Skin of body (tissue), 2 donors: ENCODE results near the gene FLRT1. TPM values are rescaled to one million over a fixed set of nuclear protein-coding genes. Genes with fewer than 3 reads are reported as not detected.
A peak's percentile ranks its signal among the peaks of the same experiment; 100 is the strongest.

Source experiments
- DNase-seq: peaks from one replicate; lab custom pipeline; 2025; lab: John Stamatoyannopoulos, UW
- total RNA-seq: library from RNA; depleted of rRNA; stranded (reverse); fragments of >200 nt; gene quantifications from one replicate; pipeline ENCODE4 v1.2.3, GENCODE V29; 2014

Gene FLRT1
- total RNA-seq, 1 donor from 2014 or later = 1.6 TPM

- no peak for DNase-seq
These were observed 28.8 kb downstream of the FLRT1 start for GRCh38 chr11:64064374-64065140.

DNA sequence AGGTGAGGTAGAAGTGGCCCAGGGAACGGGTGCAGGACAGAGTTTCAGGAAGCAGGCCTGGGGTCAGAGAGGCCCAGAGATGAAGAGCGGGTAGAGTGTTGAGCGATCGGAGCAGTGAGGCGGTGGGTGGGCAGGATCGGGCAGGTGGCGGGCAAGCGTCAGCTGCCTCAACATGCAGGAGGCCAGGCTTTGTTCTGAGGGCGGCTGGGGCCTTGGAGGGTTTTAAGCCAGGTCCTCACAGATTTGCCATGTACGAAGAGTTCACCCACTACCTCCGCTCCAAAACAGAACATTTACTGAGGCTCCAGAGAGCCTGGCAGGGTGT lies 29.4 kb downstream of the FLRT1 start:
- no peak for DNase-seq

DNA sequence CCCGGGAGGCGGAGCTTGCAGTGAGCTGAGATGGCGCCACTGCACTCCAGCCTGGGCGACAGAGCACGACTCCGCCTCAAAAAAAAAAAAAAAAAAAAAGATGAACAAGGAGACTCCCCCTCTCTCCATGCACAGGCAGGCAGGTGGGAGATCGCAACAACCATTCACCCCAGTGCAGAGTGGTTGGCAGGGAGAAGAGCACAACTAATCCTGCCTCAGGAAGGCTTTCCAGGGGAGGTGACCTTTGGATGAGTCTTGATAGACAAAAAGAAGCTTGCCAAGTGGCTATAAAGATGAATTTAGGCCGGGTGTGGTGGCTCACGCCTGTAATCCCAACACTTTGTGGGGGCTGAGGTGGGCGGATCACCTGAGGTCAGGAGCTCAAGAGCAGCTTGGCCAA lies 30.0 kb downstream of the FLRT1 start:
- no peak for DNase-seq

DNA sequence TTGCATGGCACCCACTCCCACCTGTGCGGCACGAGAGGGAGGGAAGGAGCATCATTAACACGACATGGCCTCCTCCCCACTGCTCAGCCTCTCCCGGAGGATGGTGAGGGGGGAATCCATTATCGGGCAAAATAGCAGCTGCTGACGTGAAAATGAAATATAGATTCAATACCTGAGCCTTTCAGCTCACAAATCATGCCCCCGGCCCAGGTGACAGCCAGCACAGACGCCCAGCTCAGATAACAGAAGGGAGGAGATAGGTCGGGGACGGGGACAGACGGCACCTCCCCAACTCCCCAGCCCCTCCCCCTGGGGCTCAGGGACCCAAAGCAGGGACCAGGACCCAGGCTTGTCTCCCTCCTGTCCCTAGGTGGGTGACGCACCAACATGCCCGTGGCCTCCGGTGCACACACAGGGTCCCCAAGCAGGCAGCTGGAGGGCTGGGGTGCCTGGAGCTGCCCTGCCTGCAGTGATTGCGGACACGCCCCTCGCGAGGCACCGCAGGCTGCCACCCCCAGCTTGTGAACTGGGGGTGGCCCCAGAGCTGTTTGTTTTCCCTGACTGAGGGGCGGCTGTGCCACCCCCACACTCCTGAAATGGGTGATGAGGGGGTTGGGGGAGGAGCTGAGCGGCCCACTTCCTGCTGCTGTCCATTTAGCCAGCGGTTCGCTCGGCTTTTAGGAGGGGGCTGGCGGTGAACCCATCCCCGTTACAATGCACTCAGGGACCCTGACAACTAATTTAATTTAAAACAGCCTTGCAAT lies 31.7 kb downstream of the FLRT1 start:
- no peak for DNase-seq

DNA sequence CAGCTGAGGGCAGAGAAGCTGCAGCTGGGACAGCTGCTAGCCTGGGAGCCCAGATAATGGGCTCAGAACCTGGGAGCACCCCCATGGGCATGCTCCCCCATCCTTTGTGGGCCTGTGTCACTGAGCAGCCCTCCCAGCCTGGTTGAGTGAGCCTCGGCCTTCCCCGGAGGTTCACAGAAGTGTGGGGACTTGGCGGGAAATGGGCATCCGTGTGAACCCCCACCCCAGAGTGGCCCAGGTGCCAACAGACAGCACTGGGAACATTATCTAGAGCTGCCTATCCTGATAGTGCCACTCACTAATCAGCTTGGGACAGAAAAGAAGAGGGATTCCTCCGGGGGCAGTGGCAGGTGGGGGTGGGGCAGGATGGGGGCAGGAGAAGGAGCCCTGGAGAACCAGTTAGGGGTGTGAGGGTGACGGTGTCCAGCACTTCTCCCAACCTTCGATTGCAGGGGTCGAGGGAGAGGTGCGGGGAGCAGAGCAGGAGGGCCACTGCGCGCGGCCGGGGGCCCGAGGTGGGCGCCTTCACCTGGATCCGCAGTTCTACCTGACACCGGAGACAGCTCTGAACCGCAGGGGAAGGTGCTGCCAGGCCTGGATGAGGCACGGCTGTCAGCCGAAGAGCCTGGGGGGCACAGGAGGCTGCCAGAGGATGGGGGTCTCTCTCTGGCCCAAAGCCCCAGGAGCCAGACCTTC lies 33.1 kb downstream of the FLRT1 start:
- DNase-seq = no peak

DNA sequence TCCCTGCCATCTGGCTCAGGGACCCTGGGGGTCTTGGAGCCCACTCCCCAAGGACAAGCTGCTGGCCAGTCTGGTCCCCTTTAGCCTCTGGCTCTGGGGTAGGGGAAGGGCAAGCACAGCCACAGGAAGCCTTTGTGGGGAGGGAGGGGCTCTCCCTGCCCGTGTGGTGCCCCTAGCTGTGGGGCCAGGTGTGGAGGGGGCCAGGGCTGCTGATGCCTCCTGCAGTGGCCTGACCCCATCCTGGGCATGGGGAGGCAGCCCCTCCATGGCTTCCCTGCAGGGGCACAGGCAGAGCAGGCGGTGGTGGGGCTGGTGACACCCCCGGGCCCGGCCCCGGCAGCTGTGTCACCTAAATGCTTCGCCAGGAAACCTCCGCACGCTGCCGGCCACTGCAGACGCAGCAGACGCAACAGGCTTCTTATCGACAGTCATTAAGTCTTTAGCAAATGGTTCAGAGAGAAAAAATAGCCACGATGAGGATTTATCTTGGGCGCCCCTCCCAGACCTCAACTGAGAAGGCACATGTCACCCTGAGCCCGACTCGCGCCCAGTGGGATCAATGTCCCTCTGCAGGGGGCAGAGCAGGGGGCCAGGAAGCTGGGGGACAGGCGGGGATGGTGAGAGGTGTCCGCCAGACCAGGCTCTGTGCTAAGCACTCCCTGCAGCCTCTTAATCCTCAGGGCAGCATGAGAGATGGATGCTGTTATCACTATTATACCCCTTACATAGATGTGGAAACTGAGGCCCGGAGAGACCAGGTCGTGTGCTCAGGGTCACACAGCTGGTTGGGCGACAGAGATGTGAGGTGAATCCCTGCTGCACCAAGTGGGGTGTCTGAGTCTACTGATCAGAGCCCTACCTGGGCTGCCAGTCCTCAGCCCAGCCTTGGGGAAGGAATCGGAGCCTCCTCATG lies 33.9 kb downstream of the FLRT1 start:
- DNase-seq = no peak

DNA sequence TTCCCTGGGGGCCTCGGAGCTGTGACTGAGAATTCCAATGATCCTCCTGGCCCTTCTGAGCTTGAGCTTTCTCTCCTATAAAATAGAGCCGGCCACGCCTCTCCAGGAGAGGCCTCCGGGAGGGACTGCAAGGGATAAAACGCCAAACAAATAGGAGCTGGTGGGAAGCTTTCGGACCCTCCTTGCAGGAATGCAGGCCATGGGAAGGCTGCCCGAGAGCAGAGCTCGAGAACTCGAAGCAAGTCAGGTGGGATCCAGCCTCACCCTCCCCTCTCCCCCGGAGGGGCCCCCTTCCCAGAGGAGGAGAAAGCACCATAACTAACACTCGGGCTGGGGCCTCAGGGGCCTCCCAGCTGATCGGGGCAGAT lies 34.6 kb downstream of the FLRT1 start:
- no peak for DNase-seq

- no peak for DNase-seq
These were observed 36.1 kb downstream of the FLRT1 start for GRCh38 chr11:64071849-64072248.

DNA sequence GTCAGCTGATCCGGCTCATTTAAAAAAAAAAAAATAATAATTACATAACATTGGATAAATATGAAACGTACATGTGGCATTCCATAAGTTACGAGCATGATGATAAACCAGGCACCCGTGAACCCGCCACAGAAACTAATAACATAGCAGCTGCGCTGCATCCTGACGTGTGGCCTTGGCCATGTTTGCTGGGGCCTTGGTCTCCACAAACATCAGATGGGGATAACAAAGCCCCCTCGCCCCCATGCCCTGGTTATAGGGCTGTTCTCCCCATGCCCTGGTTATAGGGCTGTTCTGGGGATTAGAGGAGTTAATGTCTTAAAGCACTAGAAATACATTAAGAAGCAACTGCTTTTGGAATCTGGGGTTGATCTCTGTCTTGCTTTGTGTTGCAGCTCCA lies 36.7 kb downstream of the FLRT1 start:
- DNase-seq = no peak

DNA sequence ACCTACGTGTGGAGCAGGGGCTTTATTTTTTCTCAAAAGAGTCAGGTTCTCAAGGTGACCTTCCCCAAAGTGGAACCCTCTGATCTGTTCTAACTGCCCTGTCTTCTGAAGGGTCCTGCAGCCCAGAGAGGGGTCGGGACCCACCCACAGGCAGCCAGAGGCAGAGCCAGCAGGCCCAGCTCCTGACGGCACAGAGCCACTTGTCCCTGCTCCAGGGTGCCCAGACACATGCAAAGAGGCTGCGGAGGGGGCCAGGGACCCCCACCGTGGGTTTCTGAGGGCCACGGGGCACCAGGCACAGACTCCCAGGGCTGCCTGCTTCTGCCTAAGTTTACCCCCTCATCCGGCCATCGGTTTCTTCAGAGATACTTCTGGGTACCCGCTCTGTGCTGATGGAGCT lies 37.1 kb downstream of the FLRT1 start:
- DNase-seq = no peak

- DNase-seq = no peak
These were observed 37.8 kb downstream of the FLRT1 start for GRCh38 chr11:64073542-64073941.

- no peak for DNase-seq
These were observed 38.5 kb downstream of the FLRT1 start for GRCh38 chr11:64074239-64074638.

GRCh38 chr11:64076758-64077157 lies 41.0 kb downstream of the FLRT1 start:
- DNase-seq = no peak

DNA sequence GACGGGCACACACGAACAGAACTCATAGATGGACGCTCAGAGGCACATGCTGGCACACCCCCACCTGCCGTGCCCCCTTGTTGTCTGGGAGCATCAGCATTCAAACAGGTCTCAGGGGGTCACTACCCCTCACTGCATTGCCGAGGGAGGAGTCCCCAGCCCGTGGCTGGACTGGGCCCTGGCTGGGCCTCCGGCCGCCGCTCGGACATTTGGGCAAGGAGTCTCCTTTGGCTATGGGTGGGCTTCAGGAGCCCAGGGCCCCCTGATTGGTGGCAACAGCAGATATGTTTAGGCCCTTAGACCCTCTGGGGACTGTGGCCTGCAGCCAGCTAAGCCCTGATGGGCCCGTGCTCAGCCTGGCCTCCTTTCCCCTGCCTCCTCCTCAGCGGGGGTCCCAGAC lies 41.9 kb downstream of the FLRT1 start:
- no peak for DNase-seq

DNA sequence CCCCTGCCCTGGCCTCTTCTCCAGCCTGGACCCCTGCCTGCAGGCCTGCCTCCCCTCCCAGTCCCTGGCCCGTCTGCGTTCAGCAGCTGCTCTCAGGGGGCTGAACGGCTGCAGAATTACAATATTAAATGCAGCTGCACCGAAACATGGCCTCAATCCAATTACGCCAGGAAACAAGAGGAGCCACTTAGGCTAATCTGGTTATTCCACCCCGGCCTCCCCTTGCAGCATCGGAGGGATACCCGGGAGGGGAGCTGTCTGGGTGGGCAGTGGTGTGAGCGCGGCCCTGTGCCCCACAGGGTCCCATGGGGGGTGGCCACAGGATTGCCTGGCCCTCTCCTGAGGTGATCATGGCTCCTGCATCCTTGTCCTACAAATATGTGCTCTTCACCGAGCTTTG lies 42.6 kb downstream of the FLRT1 start:
- peak; percentile 23 for DNase-seq

DNA sequence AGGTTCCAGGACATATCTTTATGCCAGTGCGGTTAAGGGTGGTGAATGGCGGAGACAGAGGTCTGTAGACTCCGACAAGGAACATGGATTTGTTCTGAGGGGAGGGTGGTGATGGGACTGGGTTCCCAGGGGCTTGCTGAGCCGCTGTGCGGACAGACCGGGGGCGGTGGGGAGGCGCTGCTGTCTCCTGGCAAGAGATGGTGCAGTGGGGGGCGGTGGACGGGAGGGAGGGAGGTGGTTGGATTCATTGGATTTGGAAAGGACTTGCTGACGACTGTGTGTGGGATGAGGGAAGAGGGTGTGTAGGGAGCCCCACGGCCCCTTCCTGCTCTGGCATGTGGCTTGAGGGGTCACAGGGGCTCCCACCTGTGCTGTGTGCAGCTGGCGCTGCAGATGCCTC lies 43.2 kb downstream of the FLRT1 start:
- no peak for DNase-seq

DNA sequence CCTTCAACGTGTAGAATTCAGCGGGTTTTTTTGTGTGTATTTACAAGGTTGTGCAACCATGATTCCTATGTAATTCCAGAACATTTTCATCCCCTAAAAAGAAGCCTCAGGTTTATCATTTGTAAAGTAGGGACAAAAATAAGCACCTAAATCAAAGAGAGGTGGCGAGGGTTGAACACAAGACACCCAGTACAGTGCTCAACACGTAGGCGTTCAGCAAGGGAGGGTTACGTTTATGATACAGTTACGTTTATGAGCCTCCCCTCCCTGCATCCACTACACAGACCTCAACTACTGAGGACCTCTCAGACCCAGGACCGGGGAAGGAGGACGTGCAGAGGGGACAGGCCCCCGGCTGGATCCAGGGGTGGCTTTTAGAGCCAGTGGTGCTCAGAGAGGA lies 44.7 kb downstream of the FLRT1 start:
- DNase-seq = no peak

- no peak for DNase-seq
These were observed 46.2 kb downstream of the FLRT1 start for GRCh38 chr11:64081745-64082442.

DNA sequence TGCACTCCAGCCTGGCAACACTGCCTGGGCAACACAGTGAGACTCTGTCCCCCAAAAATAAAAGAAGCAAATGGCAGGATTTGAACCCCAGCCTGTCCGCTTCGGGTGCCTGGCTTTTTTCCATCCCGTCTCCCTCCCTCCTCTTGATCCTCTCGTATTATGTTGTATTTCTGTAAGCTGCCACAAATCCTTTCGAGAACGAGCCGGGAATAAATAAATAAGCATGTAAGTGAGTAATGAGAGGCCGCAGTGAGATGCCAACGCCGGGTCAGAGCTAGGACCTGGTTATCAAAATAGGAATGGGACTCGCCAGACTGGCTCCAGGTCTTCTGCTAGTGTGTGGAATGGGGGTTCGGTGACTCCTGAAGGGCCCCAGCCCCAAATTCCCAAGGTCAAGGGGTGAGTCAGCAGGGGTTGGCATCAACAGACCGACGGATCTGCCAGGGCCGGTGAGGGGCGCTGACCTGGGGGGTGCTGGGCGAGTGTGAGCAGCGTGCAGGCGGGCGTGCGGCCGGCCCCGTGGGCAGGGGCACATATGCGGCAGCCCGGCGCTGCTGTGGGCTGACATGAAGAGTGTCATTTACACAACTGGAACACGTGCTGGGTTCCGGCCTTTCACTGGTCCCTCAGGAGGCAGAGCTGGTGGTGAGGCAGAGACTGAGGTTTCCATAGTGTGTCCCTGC lies 47.8 kb downstream of the FLRT1 start:
- no peak for DNase-seq
